Measurements from ENCODE around the gene CUL9. TPM values are rescaled to one million over a fixed set of nuclear protein-coding genes. Genes with fewer than 3 reads are reported as not detected.
A peak's percentile ranks its signal among the peaks of the same experiment; 100 is the strongest.

The CUL9 gene
- total and polyA plus RNA-seq, 2 experiments from 2014 or later: 2.6 to 11.3 TPM

DNA sequence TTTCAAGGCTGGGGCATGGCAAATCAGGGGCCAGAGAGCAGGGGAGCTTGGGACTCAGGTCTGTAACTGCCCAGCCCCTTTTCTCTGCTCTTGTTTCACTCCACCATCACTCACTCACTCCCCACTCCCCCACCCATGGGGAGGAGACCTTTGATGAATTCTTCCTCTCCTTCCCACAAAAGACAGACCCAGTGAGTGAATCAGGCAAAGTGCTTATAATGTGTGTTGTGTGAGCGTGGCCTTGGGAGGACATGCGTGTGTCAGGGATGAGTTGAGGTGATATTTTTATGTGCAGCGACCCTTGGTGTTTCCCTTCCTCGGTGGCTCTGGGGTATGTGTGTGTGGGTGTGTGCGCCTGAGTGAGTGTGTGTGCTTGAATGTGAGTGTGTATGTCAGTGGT lies 1.0 kb upstream of the CUL9 start:
- Histone ChIP-seq H4K20me1 (replicated peaks; ENCODE audit: insufficient read depth) (peaks cover 6% of the 10 kb centered on the region; the same call in 1 of the 2 replicates), H3K4me3 (peak overlapping the region; percentile 65), H3F3A (replicated peaks; ENCODE audit: low read depth) (0 out of 2 replicates have a peak, but pooled peaks cover 5% of the 10 kb centered on the region), H3K27me3 (ENCODE audit: insufficient read depth) (no peaks in the 10 kb centered on the region), H2AFZ (no peak overlapping the region), H3K27ac (ENCODE audit: low read depth) (peak overlapping the region; percentile 55; the same call in 1 of the 2 replicates), H3K9me2 (ENCODE audit: insufficient read depth) (no peaks in the 10 kb centered on the region), H3K36me3 (ENCODE audit: insufficient read depth) (peaks cover 17% of the 10 kb centered on the region), H3K4me1 (ENCODE audit: insufficient read depth) (peaks cover 17% of the 10 kb centered on the region; the same call in 1 of the 2 replicates), H3K4me2 (peak overlapping the region; percentile 85), H3K79me2 (replicated peaks; ENCODE audit: insufficient read depth) (no peaks in the 10 kb centered on the region)
- ATAC-seq (peak; percentile 8), DNase-seq (ENCODE audit: low spot score) (peak; percentile 49)
- H3K9me3 Mint-ChIP-seq: no peaks in the 10 kb centered on the region
- peak overlapping the region; percentile 87 for H3K4me3 Mint-ChIP-seq
- peaks cover 35% of the 10 kb centered on the region for H3K36me3 Mint-ChIP-seq (ENCODE audit: low read depth)
- peaks cover 24% of the 10 kb centered on the region for H3K27me3 Mint-ChIP-seq (ENCODE audit: insufficient read depth, low read depth, poor library complexity)
- peak overlapping the region; percentile 91 for H3K27ac Mint-ChIP-seq
- TF ChIP-seq, protein P1, sequence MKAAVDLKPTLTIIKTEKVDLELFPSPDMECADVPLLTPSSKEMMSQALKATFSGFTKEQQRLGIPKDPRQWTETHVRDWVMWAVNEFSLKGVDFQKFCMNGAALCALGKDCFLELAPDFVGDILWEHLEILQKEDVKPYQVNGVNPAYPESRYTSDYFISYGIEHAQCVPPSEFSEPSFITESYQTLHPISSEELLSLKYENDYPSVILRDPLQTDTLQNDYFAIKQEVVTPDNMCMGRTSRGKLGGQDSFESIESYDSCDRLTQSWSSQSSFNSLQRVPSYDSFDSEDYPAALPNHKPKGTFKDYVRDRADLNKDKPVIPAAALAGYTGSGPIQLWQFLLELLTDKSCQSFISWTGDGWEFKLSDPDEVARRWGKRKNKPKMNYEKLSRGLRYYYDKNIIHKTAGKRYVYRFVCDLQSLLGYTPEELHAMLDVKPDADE (IDR thresholded peaks at IDR 0.05): no peak
- TF ChIP-seq STAT1 (IDR thresholded peaks at IDR 0.05; ENCODE audit: unreplicated experiment): no peak
- TF ChIP-seq, protein P2, sequence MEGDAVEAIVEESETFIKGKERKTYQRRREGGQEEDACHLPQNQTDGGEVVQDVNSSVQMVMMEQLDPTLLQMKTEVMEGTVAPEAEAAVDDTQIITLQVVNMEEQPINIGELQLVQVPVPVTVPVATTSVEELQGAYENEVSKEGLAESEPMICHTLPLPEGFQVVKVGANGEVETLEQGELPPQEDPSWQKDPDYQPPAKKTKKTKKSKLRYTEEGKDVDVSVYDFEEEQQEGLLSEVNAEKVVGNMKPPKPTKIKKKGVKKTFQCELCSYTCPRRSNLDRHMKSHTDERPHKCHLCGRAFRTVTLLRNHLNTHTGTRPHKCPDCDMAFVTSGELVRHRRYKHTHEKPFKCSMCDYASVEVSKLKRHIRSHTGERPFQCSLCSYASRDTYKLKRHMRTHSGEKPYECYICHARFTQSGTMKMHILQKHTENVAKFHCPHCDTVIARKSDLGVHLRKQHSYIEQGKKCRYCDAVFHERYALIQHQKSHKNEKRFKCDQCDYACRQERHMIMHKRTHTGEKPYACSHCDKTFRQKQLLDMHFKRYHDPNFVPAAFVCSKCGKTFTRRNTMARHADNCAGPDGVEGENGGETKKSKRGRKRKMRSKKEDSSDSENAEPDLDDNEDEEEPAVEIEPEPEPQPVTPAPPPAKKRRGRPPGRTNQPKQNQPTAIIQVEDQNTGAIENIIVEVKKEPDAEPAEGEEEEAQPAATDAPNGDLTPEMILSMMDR (conservative IDR thresholded peaks at IDR 0.05; ENCODE audit: low read depth in 2 of 2): no peak
- no peak for TF ChIP-seq ZNF331 (CRISPR knock-in tag; IDR thresholded peaks at IDR 0.05; ENCODE audit: low read depth)
- no peak for TF ChIP-seq NANOG (IDR thresholded peaks at IDR 0.05; ENCODE audit: borderline replicate concordance)
- no peak for TF ChIP-seq JUNB (IDR thresholded peaks at IDR 0.05; ENCODE audit: unreplicated experiment)
- no peak for TF ChIP-seq EZH2phosphoT487 (IDR thresholded peaks at IDR 0.05; ENCODE audit: unreplicated experiment)
- no peak for TF ChIP-seq CREB1 (CRISPR knock-in tag; IDR thresholded peaks at IDR 0.05; ENCODE audit: low read depth)
- TF ChIP-seq POLR2AphosphoS5 (IDR thresholded peaks at IDR 0.05; ENCODE audit: low read depth): no peak
- TF ChIP-seq, protein P3, sequence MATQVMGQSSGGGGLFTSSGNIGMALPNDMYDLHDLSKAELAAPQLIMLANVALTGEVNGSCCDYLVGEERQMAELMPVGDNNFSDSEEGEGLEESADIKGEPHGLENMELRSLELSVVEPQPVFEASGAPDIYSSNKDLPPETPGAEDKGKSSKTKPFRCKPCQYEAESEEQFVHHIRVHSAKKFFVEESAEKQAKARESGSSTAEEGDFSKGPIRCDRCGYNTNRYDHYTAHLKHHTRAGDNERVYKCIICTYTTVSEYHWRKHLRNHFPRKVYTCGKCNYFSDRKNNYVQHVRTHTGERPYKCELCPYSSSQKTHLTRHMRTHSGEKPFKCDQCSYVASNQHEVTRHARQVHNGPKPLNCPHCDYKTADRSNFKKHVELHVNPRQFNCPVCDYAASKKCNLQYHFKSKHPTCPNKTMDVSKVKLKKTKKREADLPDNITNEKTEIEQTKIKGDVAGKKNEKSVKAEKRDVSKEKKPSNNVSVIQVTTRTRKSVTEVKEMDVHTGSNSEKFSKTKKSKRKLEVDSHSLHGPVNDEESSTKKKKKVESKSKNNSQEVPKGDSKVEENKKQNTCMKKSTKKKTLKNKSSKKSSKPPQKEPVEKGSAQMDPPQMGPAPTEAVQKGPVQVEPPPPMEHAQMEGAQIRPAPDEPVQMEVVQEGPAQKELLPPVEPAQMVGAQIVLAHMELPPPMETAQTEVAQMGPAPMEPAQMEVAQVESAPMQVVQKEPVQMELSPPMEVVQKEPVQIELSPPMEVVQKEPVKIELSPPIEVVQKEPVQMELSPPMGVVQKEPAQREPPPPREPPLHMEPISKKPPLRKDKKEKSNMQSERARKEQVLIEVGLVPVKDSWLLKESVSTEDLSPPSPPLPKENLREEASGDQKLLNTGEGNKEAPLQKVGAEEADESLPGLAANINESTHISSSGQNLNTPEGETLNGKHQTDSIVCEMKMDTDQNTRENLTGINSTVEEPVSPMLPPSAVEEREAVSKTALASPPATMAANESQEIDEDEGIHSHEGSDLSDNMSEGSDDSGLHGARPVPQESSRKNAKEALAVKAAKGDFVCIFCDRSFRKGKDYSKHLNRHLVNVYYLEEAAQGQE (IDR thresholded peaks at IDR 0.05; ENCODE audit: unreplicated experiment): no peak
- no peak for TF ChIP-seq ZNF114 (CRISPR knock-in tag; IDR thresholded peaks at IDR 0.05)
- peaks cover 20% of the 10 kb centered on the region for H3K4me1 Mint-ChIP-seq
